ENCODE measurements around the gene RELT. TPM values are rescaled to one million over a fixed set of nuclear protein-coding genes. Genes with fewer than 3 reads are reported as not detected.

The RELT gene
- total and polyA plus RNA-seq, 9 of the 15 experiments (the other 6 are each of a cell fraction or from before 2014, with no cell fraction given) = 1.1 to 20.2 (median 7.4) TPM

- TF ChIP-seq BCLAF1 (IDR thresholded peaks at IDR 0.05; ENCODE audit: borderline replicate concordance in 1 of 2, control insufficient read depth in 1 of 2, low read depth in 2 of 2, low read length in 1 of 2) (no peak), NFRKB (IDR thresholded peaks at IDR 0.05; ENCODE audit: low read depth) (no peak), ZNF639 (CRISPR knock-in tag; conservative IDR thresholded peaks at IDR 0.05 in 1 of 2, IDR thresholded peaks at IDR 0.05 in 1 of 2) (no peak), ZSCAN29 (IDR thresholded peaks at IDR 0.05) (no peak), ELF1 (tag; IDR thresholded peaks at IDR 0.05) (no peak), ZKSCAN8 (CRISPR knock-in tag; IDR thresholded peaks at IDR 0.05) (no peak), SRSF9 (IDR thresholded peaks at IDR 0.05; ENCODE audit: borderline replicate concordance, low read depth, low read length) (no peak), ZBTB43 (CRISPR knock-in tag; IDR thresholded peaks at IDR 0.05) (no peak), HMGXB4 (CRISPR knock-in tag; IDR thresholded peaks at IDR 0.05) (no peak), GTF2E2 (tag; IDR thresholded peaks at IDR 0.05) (no peak), NCOR1 (IDR thresholded peaks at IDR 0.05) (no peak), E2F5 (CRISPR knock-in tag; IDR thresholded peaks at IDR 0.05) (no peak), NRF1 (conservative IDR thresholded peaks at IDR 0.05 in 1 of 2, IDR thresholded peaks at IDR 0.05 in 1 of 2) (no peak), ZC3H11A (IDR thresholded peaks at IDR 0.05; ENCODE audit: low read depth, low read length) (no peak), MIER1 (IDR thresholded peaks at IDR 0.05; ENCODE audit: low read depth) (no peak), IFI16 (CRISPR knock-in tag; IDR thresholded peaks at IDR 0.05) (no peak), CEBPB (tag; IDR thresholded peaks at IDR 0.05) (no peak), HIVEP1 (CRISPR knock-in tag; IDR thresholded peaks at IDR 0.05) (no peak)
Measured at GRCh38 chr11:73335204-73335923, 40.8 kb upstream of the RELT start (continued).

Measured in K562 (cell line).